H1 (cell line): ENCODE measurements around the gene ATP8B3. TPM values are rescaled to one million over a fixed set of nuclear protein-coding genes. Genes with fewer than 3 reads are reported as not detected.

ENCODE experiments used
- ASH2L ChIP-seq: fragments of 200-600, 300-600 bp; sonication (generic); IDR thresholded peaks from one replicate; pipeline ENCODE4 v1.7.1; 2017; ENCODE audit warnings: low read length
- ATF2 ChIP-seq: IDR thresholded peaks from 2 replicates; pipeline ENCODE4 v1.6.1; 2012; ENCODE audit warnings: low read length, inconsistent platforms
- CHD7 ChIP-seq: fragments of 300-600 bp; sonication (generic); IDR thresholded peaks from 2 replicates; pipeline ENCODE4 v1.7.1; 2012; ENCODE audit warnings: low read length, moderate library complexity, mild to moderate bottlenecking, inconsistent platforms; ENCODE audit not compliant: insufficient replicate concordance
- KDM1A ChIP-seq: fragments of 200-600, 300-600 bp; sonication (generic); IDR thresholded peaks from 2 replicates; pipeline ENCODE4 v1.7.1; 2016; ENCODE audit warnings: mild to moderate bottlenecking, low read length, borderline replicate concordance
- KDM4A ChIP-seq: IDR thresholded peaks from one replicate; pipeline ENCODE4 v1.7.1; 2012; ENCODE audit warnings: low read depth, mild to moderate bottlenecking, moderate library complexity, low read length, inconsistent platforms; ENCODE audit not compliant: severe bottlenecking
- PHF8 ChIP-seq: fragments of 200-600 bp; sonication (generic); conservative IDR thresholded peaks from 2 replicates; pipeline ENCODE4 v1.7.1; 2012; ENCODE audit warnings: low read depth, mild to moderate bottlenecking, inconsistent platforms, low read length, moderate library complexity
- TCF12 ChIP-seq: IDR thresholded peaks from 2 replicates; pipeline ENCODE4 v1.6.1; 2011; ENCODE audit warnings: low read depth, mild to moderate bottlenecking, low read length
- ZNF274 ChIP-seq: IDR thresholded peaks from 2 replicates; pipeline ENCODE4 v1.7.0; 2012; ENCODE audit warnings: low read length, borderline replicate concordance; ENCODE audit errors: extremely low read depth
- polyA plus RNA-seq, 7 experiments: library from polyadenylated mRNA; depleted of rRNA in 3 of 7; stranded (reverse) in 5 of 7; unstranded in 2 of 7; fragments of >200 nt in 5 of 7; fragments of 200-250 nt in 2 of 7; gene quantifications; 1 replicate in 5 of 7; 2 replicates in 1 of 7; 4 replicates in 1 of 7; pipeline versions ENCODE4 v1.2.1 to v1.2.3, GENCODE V29; 2011 to 2013; ENCODE audit warnings: missing spikeins in 2 of 7, mixed read lengths in 2 of 7
- total RNA-seq: library from RNA; stranded (reverse); fragmentation: NEBNext Ultra II Directional; extraction: Animal tissue kit (Norgen Biotek cat#: 25700); gene quantifications from 2 replicates; pipeline ENCODE4 v1.2.1, GENCODE V29; 2021

ATP8B3 gene
- total and polyA plus RNA-seq, 2 of the 8 experiments (the other 6 are each of a cell fraction or from before 2014, with no cell fraction given) = 4.1 to 9.3 TPM

- TF ChIP-seq CHD7 (no peak), PHF8 (no peak), ASH2L (peak; percentile 36), ZNF274 (no peak), KDM1A (peak; percentile 55; the same call in 1 of the 2 replicates), ATF2 (no peak), KDM4A (no peak), TCF12 (no peak)
These were observed 21.9 kb downstream of the ATP8B3 start (continued) for GRCh38 chr19:1790054-1790792.
